Panc1 (cell line): ENCODE data around the gene FGL2. TPM values are rescaled to one million over a fixed set of nuclear protein-coding genes. Genes with fewer than 3 reads are reported as not detected.

Experiments used
- ATAC-seq: fragments of 200-7000 bp; cut with Tn5 transposase; 2 replicates; pipeline ENCODE4 v1.9.1; 2020; ENCODE audit warnings: mild to moderate bottlenecking, moderate library complexity
- BruUV-seq: library from RNA; stranded (reverse); fragments of 400-500 nt; replicated peaks from 2 replicates; lab custom pipeline; 2021; lab: Mats Ljungman, UMichigan
- CTCF ChIA-PET: fragments of 300-600 bp; sonication (Branson Sonifier 250); formaldehyde crosslinking; loops from one replicate; lab custom pipeline; 2022; ENCODE audit warnings: antibody characterized with exemption; lab: Charles Lee
- POLR2A ChIA-PET: fragments of 300-600 bp; sonication (Branson Sonifier 250); formaldehyde crosslinking; loops from one replicate; lab custom pipeline; 2022; ENCODE audit warnings: antibody characterized with exemption; lab: Charles Lee
- DNase-seq: peaks from one replicate; pipeline ENCODE4 v3.0.0-alpha.2; 2010; ENCODE audit warnings: low read depth, low spot score
- H3K27ac ChIP-seq: 2 replicates; pipeline ENCODE4 v1.5.1; 2011; ENCODE audit warnings: mild to moderate bottlenecking, low read length, inconsistent platforms
- H3K27me3 ChIP-seq: fragments of 200-500 bp; sonication (Bioruptor generic); 2 replicates; pipeline ENCODE4 v1.6.0; 2014; ENCODE audit warnings: low read length, inconsistent platforms; ENCODE audit not compliant: control insufficient read depth, insufficient read depth
- H3K36me3 ChIP-seq: fragments of 200-500 bp; sonication (Bioruptor generic); 2 replicates; pipeline ENCODE4 v1.5.1; 2014; ENCODE audit warnings: inconsistent platforms, mild to moderate bottlenecking, low read length, moderate library complexity; ENCODE audit not compliant: control insufficient read depth, insufficient read depth
- H3K4me1 ChIP-seq: 2 replicates; pipeline ENCODE4 v1.5.1; 2011; ENCODE audit warnings: inconsistent platforms, mild to moderate bottlenecking, low read length, moderate library complexity; ENCODE audit not compliant: control insufficient read depth, insufficient read depth
- H3K4me3 ChIP-seq, 2 experiments: 2 replicates each; pipeline ENCODE4 v1.5.1; 2011 to 2012; ENCODE audit warnings: low read depth in 2 of 2, low read length in 2 of 2, mild to moderate bottlenecking in 2 of 2, inconsistent platforms in 1 of 2, moderate library complexity in 1 of 2
- H3K9me3 ChIP-seq: fragments of 200-500 bp; sonication (Bioruptor generic); 2 replicates; pipeline ENCODE4 v1.5.1; 2014; ENCODE audit warnings: low read depth, mild to moderate bottlenecking, inconsistent platforms, low read length, moderate library complexity; ENCODE audit not compliant: control insufficient read depth, insufficient read depth
- POLR2AphosphoS5 ChIP-seq: IDR thresholded peaks from 2 replicates; pipeline ENCODE4 v1.6.1; 2012; ENCODE audit warnings: mild to moderate bottlenecking, low read depth, low read length, moderate library complexity
- TCF7L2 ChIP-seq: IDR thresholded peaks from 2 replicates; pipeline ENCODE4 v1.6.1; 2011; ENCODE audit warnings: mild to moderate bottlenecking, low read depth, low read length, inconsistent platforms
- in situ Hi-C: cut with HindIII; loops from 2 replicates; pipeline ENCODE4 v1.10.0; 2016; ENCODE audit warnings: low sequenced_read_pairs, low pct_unique_long_range_greater_than_20kb
- intact Hi-C: fragments of 100-400 bp; cut with micrococcal nuclease; formaldehyde crosslinking; loops from one replicate; pipeline ENCODE4 v1.10.0; 2022; ENCODE audit not compliant: unreplicated experiment
- total RNA-seq: library from RNA; stranded (reverse); gene quantifications from one replicate; pipeline ENCODE4 v1.2.1, GENCODE V29; 2021; ENCODE audit not compliant: unreplicated experiment
- TF ChIP-seq, protein P1 (sequence below), 2 experiments: IDR thresholded peaks; 2 replicates each; pipeline ENCODE4 v1.6.1; 2011 to 2012; ENCODE audit warnings: low read depth in 2 of 2, control low read depth in 1 of 2, low read length in 1 of 2, mild to moderate bottlenecking in 1 of 2, moderate library complexity in 1 of 2; ENCODE audit not compliant: insufficient read depth in 1 of 2
- TF ChIP-seq, protein P2 (sequence below): fragments of 450-650 bp; IDR thresholded peaks from 2 replicates; pipeline ENCODE4 v1.5.1; 2017; ENCODE audit warnings: mild to moderate bottlenecking

FGL2 gene
- total RNA-seq, 1 experiment from 2014 or later = not detected

DNA sequence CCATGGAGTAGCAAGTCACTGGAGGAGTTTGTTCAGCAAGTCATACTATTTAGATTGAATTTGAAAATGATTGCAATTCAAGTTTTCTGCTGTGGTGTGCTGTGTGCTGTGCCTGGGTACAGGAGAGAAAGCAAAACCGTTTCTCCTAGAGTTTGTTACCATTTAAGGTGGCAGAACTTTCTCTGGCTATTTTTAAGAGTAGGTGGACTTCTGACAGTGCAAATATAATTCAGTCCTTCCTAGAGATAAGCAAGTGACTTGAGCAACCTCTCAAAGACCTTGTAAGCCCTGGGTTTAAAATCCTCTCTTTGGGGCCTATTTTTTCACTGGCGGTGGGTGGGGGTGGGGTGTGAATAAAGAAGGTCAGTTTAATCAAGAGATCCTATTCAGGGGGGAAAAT lies 42.9 kb upstream of the FGL2 start:
- in situ Hi-C loops = no loop called here
- no peak for TF ChIP-seq POLR2AphosphoS5
- TF ChIP-seq, protein P1, sequence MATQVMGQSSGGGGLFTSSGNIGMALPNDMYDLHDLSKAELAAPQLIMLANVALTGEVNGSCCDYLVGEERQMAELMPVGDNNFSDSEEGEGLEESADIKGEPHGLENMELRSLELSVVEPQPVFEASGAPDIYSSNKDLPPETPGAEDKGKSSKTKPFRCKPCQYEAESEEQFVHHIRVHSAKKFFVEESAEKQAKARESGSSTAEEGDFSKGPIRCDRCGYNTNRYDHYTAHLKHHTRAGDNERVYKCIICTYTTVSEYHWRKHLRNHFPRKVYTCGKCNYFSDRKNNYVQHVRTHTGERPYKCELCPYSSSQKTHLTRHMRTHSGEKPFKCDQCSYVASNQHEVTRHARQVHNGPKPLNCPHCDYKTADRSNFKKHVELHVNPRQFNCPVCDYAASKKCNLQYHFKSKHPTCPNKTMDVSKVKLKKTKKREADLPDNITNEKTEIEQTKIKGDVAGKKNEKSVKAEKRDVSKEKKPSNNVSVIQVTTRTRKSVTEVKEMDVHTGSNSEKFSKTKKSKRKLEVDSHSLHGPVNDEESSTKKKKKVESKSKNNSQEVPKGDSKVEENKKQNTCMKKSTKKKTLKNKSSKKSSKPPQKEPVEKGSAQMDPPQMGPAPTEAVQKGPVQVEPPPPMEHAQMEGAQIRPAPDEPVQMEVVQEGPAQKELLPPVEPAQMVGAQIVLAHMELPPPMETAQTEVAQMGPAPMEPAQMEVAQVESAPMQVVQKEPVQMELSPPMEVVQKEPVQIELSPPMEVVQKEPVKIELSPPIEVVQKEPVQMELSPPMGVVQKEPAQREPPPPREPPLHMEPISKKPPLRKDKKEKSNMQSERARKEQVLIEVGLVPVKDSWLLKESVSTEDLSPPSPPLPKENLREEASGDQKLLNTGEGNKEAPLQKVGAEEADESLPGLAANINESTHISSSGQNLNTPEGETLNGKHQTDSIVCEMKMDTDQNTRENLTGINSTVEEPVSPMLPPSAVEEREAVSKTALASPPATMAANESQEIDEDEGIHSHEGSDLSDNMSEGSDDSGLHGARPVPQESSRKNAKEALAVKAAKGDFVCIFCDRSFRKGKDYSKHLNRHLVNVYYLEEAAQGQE (IDR thresholded peaks at IDR 0.05; ENCODE audit: insufficient read depth in 1 of 2, low read depth in 2 of 2, low read length in 1 of 2) = no peak
- intact Hi-C loops = no loop called here
- H3K4me3 ChIP-seq = no peak overlapping the region
- ChIA-PET CTCF (no interaction called here), POLR2A (no interaction called here)
- no peak overlapping the region for H3K27ac ChIP-seq
- ATAC-seq = no peak
- no peak for DNase-seq
- H3K9me3 ChIP-seq = no peaks in the 10 kb centered on the region
- no peaks in the 10 kb centered on the region for H3K27me3 ChIP-seq
- BruUV-seq = no TSS peak
- H3K36me3 ChIP-seq = no peaks in the 10 kb centered on the region; the same call in 1 of the 2 replicates
- H3K4me1 ChIP-seq = no peaks in the 10 kb centered on the region

- no peak for ATAC-seq
- Histone ChIP-seq H3K36me3 (no peaks in the 10 kb centered on the region; the same call in 1 of the 2 replicates), H3K9me3 (no peaks in the 10 kb centered on the region), H3K4me1 (no peaks in the 10 kb centered on the region), H3K27ac (no peak overlapping the region), H3K4me3 (no peak overlapping the region), H3K27me3 (no peaks in the 10 kb centered on the region)
- no TSS peak for BruUV-seq
- POLR2A ChIA-PET = no interaction called here
- intact Hi-C loops (no loop called here), in situ Hi-C loops (no loop called here)
- no peak for DNase-seq
- CTCF ChIA-PET = no interaction called here
- TF ChIP-seq, protein P1 (IDR thresholded peaks at IDR 0.05; ENCODE audit: insufficient read depth in 1 of 2, low read depth in 2 of 2, low read length in 1 of 2) = no peak
- no peak for TF ChIP-seq TCF7L2
- TF ChIP-seq, protein P2, sequence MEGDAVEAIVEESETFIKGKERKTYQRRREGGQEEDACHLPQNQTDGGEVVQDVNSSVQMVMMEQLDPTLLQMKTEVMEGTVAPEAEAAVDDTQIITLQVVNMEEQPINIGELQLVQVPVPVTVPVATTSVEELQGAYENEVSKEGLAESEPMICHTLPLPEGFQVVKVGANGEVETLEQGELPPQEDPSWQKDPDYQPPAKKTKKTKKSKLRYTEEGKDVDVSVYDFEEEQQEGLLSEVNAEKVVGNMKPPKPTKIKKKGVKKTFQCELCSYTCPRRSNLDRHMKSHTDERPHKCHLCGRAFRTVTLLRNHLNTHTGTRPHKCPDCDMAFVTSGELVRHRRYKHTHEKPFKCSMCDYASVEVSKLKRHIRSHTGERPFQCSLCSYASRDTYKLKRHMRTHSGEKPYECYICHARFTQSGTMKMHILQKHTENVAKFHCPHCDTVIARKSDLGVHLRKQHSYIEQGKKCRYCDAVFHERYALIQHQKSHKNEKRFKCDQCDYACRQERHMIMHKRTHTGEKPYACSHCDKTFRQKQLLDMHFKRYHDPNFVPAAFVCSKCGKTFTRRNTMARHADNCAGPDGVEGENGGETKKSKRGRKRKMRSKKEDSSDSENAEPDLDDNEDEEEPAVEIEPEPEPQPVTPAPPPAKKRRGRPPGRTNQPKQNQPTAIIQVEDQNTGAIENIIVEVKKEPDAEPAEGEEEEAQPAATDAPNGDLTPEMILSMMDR = no peak
Observed at GRCh38 chr7:77242068-77242467, 42.4 kb upstream of the FGL2 start.
